Astrocyte (in vitro differentiated cells and primary cell): ENCODE data around the gene RBFOX2. TPM values are rescaled to one million over a fixed set of nuclear protein-coding genes. Genes with fewer than 3 reads are reported as not detected.

Experiments used
- DNase-seq: peaks from one replicate; pipeline ENCODE4 v3.0.0-alpha.2; 2010; ENCODE audit warnings: low read depth
- FAIRE-seq: peaks from 2 replicates; lab custom pipeline; 2011; peaks lifted over from hg19 to GRCh38; lab: Jason Lieb, UNC
- H2AFZ ChIP-seq: 2 replicates; pipeline ENCODE4 v1.6.0; 2012; ENCODE audit warnings: low read depth, low read length, inconsistent platforms
- H3K27ac ChIP-seq: 2 replicates; pipeline ENCODE4 v1.5.1; 2011; ENCODE audit warnings: low read depth, low read length, inconsistent platforms
- H3K27me3 ChIP-seq: 2 replicates; pipeline ENCODE4 v1.6.0; 2011; ENCODE audit warnings: low read length, inconsistent platforms; ENCODE audit not compliant: insufficient read depth
- H3K36me3 ChIP-seq: 2 replicates; pipeline ENCODE4 v1.5.1; 2011; ENCODE audit warnings: low read length, inconsistent platforms; ENCODE audit not compliant: insufficient read depth
- H3K4me1 ChIP-seq: 2 replicates; pipeline ENCODE4 v1.5.1; 2011; ENCODE audit warnings: low read length, inconsistent platforms; ENCODE audit not compliant: insufficient read depth
- H3K4me2 ChIP-seq: 2 replicates; pipeline ENCODE4 v1.6.0; 2012; ENCODE audit warnings: low read length, inconsistent platforms
- H3K4me3 ChIP-seq: 2 replicates; pipeline ENCODE4 v1.5.1; 2011; ENCODE audit warnings: low read depth, mild to moderate bottlenecking, low read length, inconsistent platforms; ENCODE audit not compliant: insufficient read depth
- H3K79me2 ChIP-seq: 2 replicates; pipeline ENCODE4 v1.6.0; 2012; ENCODE audit warnings: mild to moderate bottlenecking, low read length, inconsistent platforms; ENCODE audit not compliant: insufficient read depth
- H3K9ac ChIP-seq: 2 replicates; pipeline ENCODE4 v1.6.0; 2012; ENCODE audit warnings: mild to moderate bottlenecking, low read length, inconsistent platforms
- H3K9me3 ChIP-seq: 2 replicates; pipeline ENCODE4 v1.5.1; 2012; ENCODE audit warnings: low read depth, mild to moderate bottlenecking, low read length, inconsistent platforms; ENCODE audit not compliant: insufficient read depth
- H4K20me1 ChIP-seq: 2 replicates; pipeline ENCODE4 v1.6.0; 2012; ENCODE audit warnings: low read length, inconsistent platforms; ENCODE audit not compliant: insufficient read depth
- H3K27ac Mint-ChIP-seq: one replicate; pipeline ENCODE4 v1.8.0; 2021; ENCODE audit warnings: mild to moderate bottlenecking, mixed read lengths; ENCODE audit not compliant: unreplicated experiment
- H3K27me3 Mint-ChIP-seq: one replicate; pipeline ENCODE4 v1.8.0; 2021; ENCODE audit warnings: low read depth, mixed read lengths; ENCODE audit not compliant: unreplicated experiment
- H3K36me3 Mint-ChIP-seq: one replicate; pipeline ENCODE4 v1.8.0; 2021; ENCODE audit warnings: low read depth, mixed read lengths; ENCODE audit not compliant: unreplicated experiment
- H3K4me1 Mint-ChIP-seq: one replicate; pipeline ENCODE4 v1.8.0; 2021; ENCODE audit warnings: low read depth, mixed read lengths; ENCODE audit not compliant: unreplicated experiment
- H3K4me3 Mint-ChIP-seq: one replicate; pipeline ENCODE4 v1.8.0; 2021; ENCODE audit warnings: mild to moderate bottlenecking, moderate library complexity, mixed read lengths; ENCODE audit not compliant: unreplicated experiment
- H3K9me3 Mint-ChIP-seq: one replicate; pipeline ENCODE4 v1.8.0; 2021; ENCODE audit warnings: mild to moderate bottlenecking, mixed read lengths; ENCODE audit not compliant: unreplicated experiment
- EZH2 ChIP-seq: IDR thresholded peaks from 2 replicates; pipeline ENCODE4 v1.6.1; 2012; ENCODE audit warnings: mild to moderate bottlenecking, low read length, inconsistent platforms; ENCODE audit not compliant: insufficient read depth
- total RNA-seq: library from RNA; stranded (reverse); gene quantifications from 2 replicates; pipeline ENCODE4 v1.2.1, GENCODE V29; 2021
- TF ChIP-seq, protein P1 (sequence below): IDR thresholded peaks from 2 replicates; pipeline ENCODE4 v1.5.1; 2011; ENCODE audit warnings: low read depth, mild to moderate bottlenecking, inconsistent platforms, low read length, moderate library complexity; ENCODE audit not compliant: insufficient read depth

The RBFOX2 gene
- total RNA-seq, 1 donor from 2014 or later: 169 TPM

DNA sequence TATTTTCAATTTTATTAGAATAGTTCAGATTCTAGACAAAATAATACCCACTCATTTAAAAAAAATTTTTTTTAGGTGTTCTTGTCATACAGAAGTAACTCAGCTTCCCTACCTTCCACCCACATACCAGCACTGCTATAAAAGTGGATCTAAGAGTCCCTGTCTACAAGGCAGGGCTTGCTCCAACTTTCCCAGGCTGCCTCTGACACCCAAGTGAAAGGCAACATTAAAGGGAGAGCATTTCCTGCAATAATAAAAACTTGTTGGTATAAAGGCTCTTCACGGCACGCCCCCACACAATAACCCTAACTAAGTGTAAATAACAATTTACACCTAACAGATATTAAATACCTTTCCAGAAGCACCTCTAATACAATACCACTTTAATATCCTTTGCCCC, 183.7 kb downstream of the RBFOX2 start:
- H3K9me3 ChIP-seq: no peaks in the 10 kb centered on the region
- no peak overlapping the region for H3K9ac ChIP-seq
- H3K4me3 ChIP-seq: no peak overlapping the region
- no peak overlapping the region for H3K27ac ChIP-seq
- TF ChIP-seq, protein P1, sequence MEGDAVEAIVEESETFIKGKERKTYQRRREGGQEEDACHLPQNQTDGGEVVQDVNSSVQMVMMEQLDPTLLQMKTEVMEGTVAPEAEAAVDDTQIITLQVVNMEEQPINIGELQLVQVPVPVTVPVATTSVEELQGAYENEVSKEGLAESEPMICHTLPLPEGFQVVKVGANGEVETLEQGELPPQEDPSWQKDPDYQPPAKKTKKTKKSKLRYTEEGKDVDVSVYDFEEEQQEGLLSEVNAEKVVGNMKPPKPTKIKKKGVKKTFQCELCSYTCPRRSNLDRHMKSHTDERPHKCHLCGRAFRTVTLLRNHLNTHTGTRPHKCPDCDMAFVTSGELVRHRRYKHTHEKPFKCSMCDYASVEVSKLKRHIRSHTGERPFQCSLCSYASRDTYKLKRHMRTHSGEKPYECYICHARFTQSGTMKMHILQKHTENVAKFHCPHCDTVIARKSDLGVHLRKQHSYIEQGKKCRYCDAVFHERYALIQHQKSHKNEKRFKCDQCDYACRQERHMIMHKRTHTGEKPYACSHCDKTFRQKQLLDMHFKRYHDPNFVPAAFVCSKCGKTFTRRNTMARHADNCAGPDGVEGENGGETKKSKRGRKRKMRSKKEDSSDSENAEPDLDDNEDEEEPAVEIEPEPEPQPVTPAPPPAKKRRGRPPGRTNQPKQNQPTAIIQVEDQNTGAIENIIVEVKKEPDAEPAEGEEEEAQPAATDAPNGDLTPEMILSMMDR: no peak
- TF ChIP-seq EZH2: no peak
- no peaks in the 10 kb centered on the region for H3K27me3 ChIP-seq
- Mint-ChIP-seq H3K27me3 (no peaks in the 10 kb centered on the region), H3K36me3 (no peaks in the 10 kb centered on the region), H3K9me3 (no peaks in the 10 kb centered on the region), H3K27ac (no peak overlapping the region), H3K4me1 (peaks cover 10% of the 10 kb centered on the region), H3K4me3 (no peak overlapping the region)
- no peak for DNase-seq
- no peak overlapping the region for H3K4me2 ChIP-seq
- peaks cover 4% of the 10 kb centered on the region for H3K4me1 ChIP-seq
- H3K79me2 ChIP-seq: peaks cover 43% of the 10 kb centered on the region
- no peaks in the 10 kb centered on the region for H3K36me3 ChIP-seq
- H4K20me1 ChIP-seq: peaks cover 27% of the 10 kb centered on the region
- FAIRE-seq: no peak
- no peak overlapping the region for H2AFZ ChIP-seq

DNA sequence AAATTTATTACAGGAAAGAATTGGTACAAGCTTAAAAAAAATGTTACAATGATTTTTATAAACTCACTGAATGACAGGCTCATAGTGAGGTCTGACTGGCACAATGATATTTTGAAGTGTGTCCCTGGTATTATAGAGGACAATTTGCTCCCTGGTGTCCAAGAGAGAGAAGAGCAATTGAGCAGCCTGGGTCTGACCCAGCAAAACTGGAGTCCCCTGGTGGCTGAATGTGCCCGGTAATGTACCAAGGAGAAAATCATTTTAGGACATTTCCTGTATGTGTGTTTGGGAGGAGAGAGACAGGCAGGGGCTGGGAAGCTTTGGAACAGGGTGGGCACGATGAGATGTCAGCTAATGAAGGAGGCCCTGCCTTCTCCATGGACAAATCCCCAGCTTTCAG, 185.7 kb downstream of the RBFOX2 start:
- Histone ChIP-seq H2AFZ (no peak overlapping the region), H3K4me3 (no peak overlapping the region), H3K27ac (no peak overlapping the region), H3K27me3 (no peaks in the 10 kb centered on the region), H3K79me2 (peaks cover 46% of the 10 kb centered on the region), H3K9me3 (no peaks in the 10 kb centered on the region), H4K20me1 (peaks cover 29% of the 10 kb centered on the region), H3K36me3 (no peaks in the 10 kb centered on the region), H3K4me1 (peaks cover 7% of the 10 kb centered on the region), H3K4me2 (no peak overlapping the region), H3K9ac (no peak overlapping the region)
- no peak overlapping the region for H3K27ac Mint-ChIP-seq
- H3K4me1 Mint-ChIP-seq: peaks cover 6% of the 10 kb centered on the region
- H3K27me3 Mint-ChIP-seq: no peaks in the 10 kb centered on the region
- no peak overlapping the region for H3K4me3 Mint-ChIP-seq
- FAIRE-seq (peak; percentile 20), DNase-seq (peak; percentile 11)
- H3K9me3 Mint-ChIP-seq: no peaks in the 10 kb centered on the region
- H3K36me3 Mint-ChIP-seq: no peaks in the 10 kb centered on the region
- TF ChIP-seq EZH2: no peak
- TF ChIP-seq, protein P1: peak; percentile 53

DNA sequence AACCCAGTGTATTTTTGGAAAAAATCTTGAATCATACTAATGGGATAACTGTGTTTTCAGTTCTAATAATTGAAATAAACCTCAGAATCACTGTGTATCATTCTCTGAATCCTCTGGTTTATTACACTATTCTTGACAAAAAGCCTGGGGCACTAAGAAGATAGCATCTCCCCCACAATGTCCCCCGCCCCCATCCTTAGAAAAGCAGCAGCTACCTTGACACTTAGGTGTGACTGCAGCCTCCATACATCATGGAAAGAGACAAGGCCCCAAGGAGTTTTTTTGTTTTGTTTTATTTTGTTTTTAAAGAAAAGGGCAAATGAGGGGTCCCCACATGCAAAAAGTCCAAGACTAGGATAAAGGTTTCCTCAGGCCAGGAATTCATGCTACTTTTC, 186.1 kb downstream of the RBFOX2 start:
- Histone ChIP-seq H2AFZ (no peak overlapping the region), H3K9me3 (no peaks in the 10 kb centered on the region), H3K4me2 (no peak overlapping the region), H3K4me1 (peaks cover 11% of the 10 kb centered on the region), H3K79me2 (peaks cover 51% of the 10 kb centered on the region), H3K9ac (no peak overlapping the region), H4K20me1 (peaks cover 32% of the 10 kb centered on the region), H3K4me3 (no peak overlapping the region), H3K36me3 (no peaks in the 10 kb centered on the region), H3K27me3 (no peaks in the 10 kb centered on the region), H3K27ac (no peak overlapping the region)
- H3K36me3 Mint-ChIP-seq: no peaks in the 10 kb centered on the region
- no peak overlapping the region for H3K27ac Mint-ChIP-seq
- DNase-seq (no peak), FAIRE-seq (no peak)
- no peaks in the 10 kb centered on the region for H3K9me3 Mint-ChIP-seq
- peaks cover 9% of the 10 kb centered on the region for H3K4me1 Mint-ChIP-seq
- TF ChIP-seq, protein P1: no peak
- no peak for TF ChIP-seq EZH2
- no peak overlapping the region for H3K4me3 Mint-ChIP-seq
- no peaks in the 10 kb centered on the region for H3K27me3 Mint-ChIP-seq
